OCI-LY1 (cell line): ENCODE results near the gene GPR17.

Source experiments
- H2AFZ ChIP-seq: fragments of 200-600 bp; sonication (generic), shearing (Covaris generic); 2 replicates; pipeline ENCODE4 v1.6.0; 2014; ENCODE audit warnings: antibody characterized with exemption, mild to moderate bottlenecking, low read length
- H3F3A ChIP-seq: fragments of 200-600 bp; sonication (generic), shearing (Covaris generic); 2 replicates; pipeline ENCODE4 v1.6.0; 2014; ENCODE audit warnings: mild to moderate bottlenecking, antibody characterized with exemption, low read length, moderate library complexity; ENCODE audit not compliant: insufficient read depth
- H3K27ac ChIP-seq: fragments of 200-600 bp; sonication (generic); 2 replicates; pipeline ENCODE4 v1.5.1; 2014; ENCODE audit warnings: low read length, mixed run types, mild to moderate bottlenecking, low read depth; ENCODE audit not compliant: poor library complexity, severe bottlenecking
- H3K27me3 ChIP-seq: fragments of 200-600 bp; sonication (generic); 2 replicates; pipeline ENCODE4 v1.6.0; 2014; ENCODE audit warnings: antibody characterized with exemption, mild to moderate bottlenecking, low read length, moderate library complexity; ENCODE audit not compliant: insufficient read depth
- H3K36me3 ChIP-seq: fragments of 200-600 bp; sonication (generic); 2 replicates; pipeline ENCODE4 v1.6.1; 2014; ENCODE audit warnings: mild to moderate bottlenecking, antibody characterized with exemption, low read length, moderate library complexity, mixed read lengths; ENCODE audit not compliant: insufficient read depth
- H3K4me1 ChIP-seq: fragments of 200-600 bp; sonication (generic); 2 replicates; pipeline ENCODE4 v1.5.1; 2014; ENCODE audit warnings: mild to moderate bottlenecking, low read length, moderate library complexity; ENCODE audit not compliant: insufficient read depth, severe bottlenecking
- H3K4me2 ChIP-seq: fragments of 200-600 bp; sonication (generic), shearing (Covaris generic); 2 replicates; pipeline ENCODE4 v1.6.1; 2014; ENCODE audit warnings: low read length
- H3K4me3 ChIP-seq: fragments of 200-600 bp; sonication (generic); 2 replicates; pipeline ENCODE4 v1.5.1; 2014; ENCODE audit warnings: low read length, low read depth, mild to moderate bottlenecking, mixed read lengths; ENCODE audit not compliant: poor library complexity, severe bottlenecking
- H3K79me2 ChIP-seq: fragments of 200-600 bp; shearing (Covaris generic); 2 replicates; pipeline ENCODE4 v1.6.1; 2016; ENCODE audit warnings: mixed run types, low read length, mixed read lengths; ENCODE audit not compliant: insufficient read depth
- H3K9ac ChIP-seq: fragments of 200-600 bp; sonication (generic), shearing (Covaris generic); 2 replicates; pipeline ENCODE4 v1.6.1; 2014; ENCODE audit warnings: mild to moderate bottlenecking, low read length, mixed read lengths
- H3K9me2 ChIP-seq: fragments of 200-600 bp; sonication (generic), shearing (Covaris generic); 2 replicates; pipeline ENCODE4 v1.6.1; 2014; ENCODE audit warnings: low read depth, mild to moderate bottlenecking, low read length, mixed read lengths
- H3K9me3 ChIP-seq: fragments of 200-600 bp; shearing (Covaris generic); 2 replicates; pipeline ENCODE4 v1.6.1; 2014; ENCODE audit warnings: low read length, mixed read lengths
- H4K20me1 ChIP-seq: fragments of 200-600 bp; sonication (generic), shearing (Covaris generic); 2 replicates; pipeline ENCODE4 v1.6.0; 2016; ENCODE audit warnings: mild to moderate bottlenecking, low read length; ENCODE audit not compliant: insufficient read depth
- CTCF ChIP-seq: fragments of 200-600 bp; sonication (generic), shearing (Covaris generic); IDR thresholded peaks from 2 replicates; pipeline ENCODE4 v1.5.1; 2017; ENCODE audit warnings: mild to moderate bottlenecking, antibody characterized with exemption, low read length, moderate library complexity, mixed read lengths
- EZH2 ChIP-seq: fragments of 200-600 bp; sonication (generic), shearing (Covaris generic); IDR thresholded peaks from 2 replicates; pipeline ENCODE4 v1.8.0; 2017; ENCODE audit warnings: borderline replicate concordance, mixed run types, mild to moderate bottlenecking, antibody characterized with exemption, low read length, moderate library complexity, mixed read lengths

Gene GPR17

GRCh38 chr2:127631541-127631996, 14.4 kb upstream of the GPR17 start:
- no peaks in the 10 kb centered on the region for H3K9me2 ChIP-seq
- no peak overlapping the region for H2AFZ ChIP-seq
- H3K4me2 ChIP-seq, result no peak overlapping the region
- peaks cover 10% of the 10 kb centered on the region; the same call in 1 of the 2 replicates for H3K27me3 ChIP-seq
- H3K4me1 ChIP-seq, result no peaks in the 10 kb centered on the region
- TF ChIP-seq EZH2 (no peak), CTCF (no peak)
- H3K79me2 ChIP-seq, result no peaks in the 10 kb centered on the region
- no peaks in the 10 kb centered on the region for H3F3A ChIP-seq
- no peak overlapping the region for H3K9ac ChIP-seq
- no peaks in the 10 kb centered on the region for H3K9me3 ChIP-seq
- H3K4me3 ChIP-seq, result no peak overlapping the region
- no peak overlapping the region for H3K27ac ChIP-seq
- H4K20me1 ChIP-seq, result no peaks in the 10 kb centered on the region
- no peaks in the 10 kb centered on the region for H3K36me3 ChIP-seq

GRCh38 chr2:127631997-127632581, 13.9 kb upstream of the GPR17 start:
- H2AFZ ChIP-seq, result no peak overlapping the region
- no peaks in the 10 kb centered on the region for H3F3A ChIP-seq
- H3K27ac ChIP-seq, result no peak overlapping the region
- H3K27me3 ChIP-seq, result peaks cover 10% of the 10 kb centered on the region; the same call in 1 of the 2 replicates
- no peaks in the 10 kb centered on the region for H3K4me1 ChIP-seq
- no peaks in the 10 kb centered on the region for H3K9me2 ChIP-seq
- no peak for TF ChIP-seq EZH2
- TF ChIP-seq CTCF, result no peak
- H3K4me2 ChIP-seq, result no peak overlapping the region
- no peaks in the 10 kb centered on the region for H4K20me1 ChIP-seq
- H3K79me2 ChIP-seq, result no peaks in the 10 kb centered on the region
- no peak overlapping the region for H3K4me3 ChIP-seq
- no peak overlapping the region for H3K9ac ChIP-seq
- no peaks in the 10 kb centered on the region for H3K9me3 ChIP-seq
- H3K36me3 ChIP-seq, result no peaks in the 10 kb centered on the region

- Histone ChIP-seq H3K4me3 (no peak overlapping the region), H3K4me2 (no peak overlapping the region), H4K20me1 (no peaks in the 10 kb centered on the region), H3K9me2 (no peaks in the 10 kb centered on the region), H3K79me2 (no peaks in the 10 kb centered on the region), H3K27ac (no peak overlapping the region), H3K36me3 (no peaks in the 10 kb centered on the region), H3K9ac (no peak overlapping the region), H3K27me3 (peaks cover 10% of the 10 kb centered on the region; the same call in 1 of the 2 replicates), H3K4me1 (no peaks in the 10 kb centered on the region), H3F3A (no peaks in the 10 kb centered on the region), H2AFZ (no peak overlapping the region), H3K9me3 (no peaks in the 10 kb centered on the region)
- TF ChIP-seq EZH2, result no peak
- no peak for TF ChIP-seq CTCF
Observed at GRCh38 chr2:127632592-127633489, 13.1 kb upstream of the GPR17 start.
